Endothelial cell of umbilical vein (primary cell): ENCODE measurements around the gene ADM5. TPM values are rescaled to one million over a fixed set of nuclear protein-coding genes. Genes with fewer than 3 reads are reported as not detected.

ENCODE experiments used
- BruUV-seq: library from RNA; stranded (reverse); fragments of 400-500 nt; replicated peaks from 2 replicates; lab custom pipeline; 2021; lab: Mats Ljungman, UMichigan
- CTCF ChIA-PET: fragments of 300-600, 350-600 bp; sonication (Branson Sonifier 250); formaldehyde crosslinking; loops from one replicate; lab custom pipeline; 2021; ENCODE audit warnings: antibody characterized with exemption, inconsistent platforms; lab: Charles Lee
- POLR2A ChIA-PET: fragments of 300-600, 350-600 bp; sonication (Branson Sonifier 250); formaldehyde crosslinking; loops from one replicate; lab custom pipeline; 2021; ENCODE audit warnings: antibody characterized with exemption, inconsistent platforms; lab: Charles Lee
- DNase-seq: peaks from one replicate; pipeline ENCODE4 v3.0.0-alpha.2; 2011; ENCODE audit warnings: low read depth, low spot score
- FAIRE-seq: peaks from 2 replicates; lab custom pipeline; 2011; peaks lifted over from hg19 to GRCh38; lab: Jason Lieb, UNC
- H2AFZ ChIP-seq: 2 replicates; pipeline ENCODE4 v1.6.0; 2012; ENCODE audit warnings: low read depth, low read length, control low read depth, inconsistent platforms
- H3K27ac ChIP-seq: 2 replicates; pipeline ENCODE4 v1.5.1; 2011; ENCODE audit warnings: low read depth, mild to moderate bottlenecking, control low read depth, low read length, moderate library complexity; ENCODE audit not compliant: insufficient read depth
- H3K27me3 ChIP-seq, 2 experiments: 2 replicates each; pipeline versions ENCODE4 v1.6.0 to v1.6.1; 2011; ENCODE audit warnings: low read length in 2 of 2, mixed read lengths in 1 of 2; ENCODE audit not compliant: control insufficient read depth in 2 of 2, insufficient read depth in 2 of 2
- H3K36me3 ChIP-seq, 2 experiments: 2 replicates in 1 of 2; 3 replicates in 1 of 2; pipeline ENCODE4 v1.5.1; 2011; ENCODE audit warnings: low read length in 2 of 2, mild to moderate bottlenecking in 1 of 2, moderate library complexity in 1 of 2; ENCODE audit not compliant: control insufficient read depth in 2 of 2, insufficient read depth in 2 of 2; ENCODE audit errors: extremely low read depth in 1 of 2
- H3K4me1 ChIP-seq: 3 replicates; pipeline ENCODE4 v1.5.1; 2011; ENCODE audit warnings: mild to moderate bottlenecking, low read length; ENCODE audit not compliant: control insufficient read depth, insufficient read depth; ENCODE audit errors: extremely low read depth
- H3K4me2 ChIP-seq: 2 replicates; pipeline ENCODE4 v1.6.1; 2011; ENCODE audit warnings: low read length, control low read depth, mixed read lengths; ENCODE audit not compliant: insufficient read depth
- H3K4me3 ChIP-seq, 3 experiments: fragments of 200-600 bp in 1 of 3; sonication (generic), shearing (Covaris generic) in 1 of 3; replicated peaks in 1 of 3; 2 replicates each; pipeline ENCODE4 v1.5.1; 2011 to 2016; ENCODE audit warnings: control low read depth in 3 of 3, low read length in 3 of 3, mild to moderate bottlenecking in 2 of 3, inconsistent platforms in 1 of 3, low read depth in 1 of 3, moderate library complexity in 1 of 3; ENCODE audit not compliant: insufficient read depth in 1 of 3
- H3K79me2 ChIP-seq: 2 replicates; pipeline ENCODE4 v1.6.0; 2012; ENCODE audit warnings: low read length, inconsistent platforms; ENCODE audit not compliant: control insufficient read depth, insufficient read depth
- H3K9ac ChIP-seq: replicated peaks from 2 replicates; pipeline ENCODE3; 2011; ENCODE audit warnings: low read length, control low read depth; ENCODE audit not compliant: insufficient read depth; ENCODE audit errors: extremely low read depth
- H3K9me1 ChIP-seq: replicated peaks from 3 replicates; pipeline ENCODE4 v1.6.0; 2011; ENCODE audit warnings: mild to moderate bottlenecking, low read length; ENCODE audit not compliant: control insufficient read depth, insufficient read depth; ENCODE audit errors: extremely low read depth
- H3K9me3 ChIP-seq: replicated peaks from 2 replicates; pipeline ENCODE4 v1.5.1; 2012; ENCODE audit warnings: low read length, inconsistent platforms; ENCODE audit not compliant: control insufficient read depth, insufficient read depth
- H4K20me1 ChIP-seq: replicated peaks from 2 replicates; pipeline ENCODE3; 2011; ENCODE audit warnings: mild to moderate bottlenecking, low read length; ENCODE audit not compliant: control insufficient read depth, insufficient read depth; ENCODE audit errors: extremely low read depth
- EZH2 ChIP-seq: IDR thresholded peaks from 2 replicates; pipeline ENCODE4 v1.6.1; 2012; ENCODE audit warnings: borderline replicate concordance, low read depth, mild to moderate bottlenecking, moderate library complexity, low read length, inconsistent platforms; ENCODE audit not compliant: severe bottlenecking
- GATA2 ChIP-seq: IDR thresholded peaks from 2 replicates; pipeline ENCODE4 v1.7.0; 2011; ENCODE audit warnings: low read depth, mild to moderate bottlenecking, moderate library complexity, mixed read lengths, low read length; ENCODE audit not compliant: insufficient read length, insufficient read depth
- JUN ChIP-seq: IDR thresholded peaks from 2 replicates; pipeline ENCODE4 v1.6.1; 2011; ENCODE audit warnings: borderline replicate concordance, low read depth; ENCODE audit not compliant: insufficient read length, insufficient read depth
- MYC ChIP-seq: IDR thresholded peaks from one replicate; pipeline ENCODE4 v1.6.1; 2011; ENCODE audit warnings: mild to moderate bottlenecking, low read depth, low read length
- POLR2A ChIP-seq: IDR thresholded peaks from 2 replicates; pipeline ENCODE4 v1.6.1; 2012; ENCODE audit warnings: low read depth, mild to moderate bottlenecking, control low read depth, low read length
- POLR2AphosphoS5 ChIP-seq: IDR thresholded peaks from 2 replicates; pipeline ENCODE4 v1.6.1; 2012; ENCODE audit warnings: low read depth, mild to moderate bottlenecking, control low read depth, low read length, moderate library complexity; ENCODE audit not compliant: insufficient read depth
- dilution Hi-C: fragments of 300-500 bp; cut with MboI; formaldehyde crosslinking; loops from one replicate; pipeline ENCODE4 v1.15.0; 2019; ENCODE audit warnings: low sequenced_read_pairs; ENCODE audit not compliant: extremely low pct_ligation_motif_present
- intact Hi-C: fragments of 100-400 bp; cut with micrococcal nuclease; formaldehyde crosslinking; loops from one replicate; pipeline ENCODE4 v1.10.0; 2022
- polyA plus RNA-seq, 4 experiments: library from polyadenylated mRNA; depleted of rRNA in 3 of 4; stranded (reverse) in 3 of 4; unstranded in 1 of 4; fragments of >200 nt; gene quantifications; 2 replicates each; pipeline versions ENCODE4 v1.2.1 to v1.2.3, GENCODE V29; 2011 to 2012; ENCODE audit warnings: missing spikeins in 1 of 4
- total RNA-seq: library from RNA; stranded (reverse); gene quantifications from 2 replicates; pipeline ENCODE4 v1.2.3, GENCODE V29; 2021
- TF ChIP-seq, protein P1 (sequence below): IDR thresholded peaks from 2 replicates; pipeline ENCODE4 v1.6.1; 2011; ENCODE audit not compliant: insufficient read depth, insufficient read length
- TF ChIP-seq, protein P2 (sequence below), 2 donors: IDR thresholded peaks; 1 replicate in 1 of 2; 2 replicates in 1 of 2; pipeline ENCODE4 v1.5.1; 2011; ENCODE audit warnings: low read length in 2 of 2, mild to moderate bottlenecking in 2 of 2, moderate library complexity in 2 of 2, control low read depth in 1 of 2, inconsistent platforms in 1 of 2, low read depth in 1 of 2; ENCODE audit not compliant: insufficient read depth in 1 of 2; ENCODE audit errors: extremely low read depth in 1 of 2

Gene ADM5
- total and polyA plus RNA-seq, 2 donors (not counting 3 experiments of a cell fraction or from before 2014, with no cell fraction given) = 3.3 to 4.4 TPM

DNA sequence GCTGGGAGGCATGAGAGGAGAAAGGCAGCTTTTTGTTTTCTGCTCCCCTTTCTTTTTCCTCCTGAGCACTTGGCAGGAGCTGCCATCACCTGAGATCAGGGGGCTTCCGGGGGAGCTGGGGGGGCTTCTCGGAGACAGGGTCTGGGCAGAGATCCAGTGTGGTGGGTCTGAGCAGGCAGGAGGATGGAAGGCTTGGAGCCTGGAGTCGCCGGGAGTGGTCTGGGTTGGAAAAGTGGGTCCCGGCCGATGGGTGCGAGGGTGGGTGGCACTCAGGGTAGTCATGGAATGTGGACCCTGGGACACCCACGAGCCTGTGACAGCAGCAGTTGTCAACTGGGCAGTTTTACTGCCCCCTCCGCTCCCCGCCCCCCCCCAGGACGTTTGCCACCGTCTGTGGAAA is 2.2 kb upstream of the ADM5 start:
- Histone ChIP-seq H3K4me3 (no peak overlapping the region), H3K27me3 (no peaks in the 10 kb centered on the region)

More for the DNA sequence above, 2.2 kb upstream of the ADM5 start:
- DNase-seq (no peak), FAIRE-seq (no peak)
- no peak overlapping the region for H3K4me2 ChIP-seq
- dilution Hi-C loops = no loop called here
- no peaks in the 10 kb centered on the region for H3K9me1 ChIP-seq
- intact Hi-C loops = loop anchor here (5.0 kb wide), 1 partner anchor 120 kb away; no protein-coding TSS in a partner anchor
- no TSS peak for BruUV-seq
- H3K9ac ChIP-seq = no peak overlapping the region
- H3K27ac ChIP-seq = no peak overlapping the region
- H3K4me1 ChIP-seq = peaks cover 40% of the 10 kb centered on the region
- H3K9me3 ChIP-seq = no peaks in the 10 kb centered on the region
- TF ChIP-seq GATA2 (no peak), JUN (no peak), POLR2AphosphoS5 (no peak), POLR2A (no peak), MYC (no peak), EZH2 (no peak)
- TF ChIP-seq, protein P1, sequence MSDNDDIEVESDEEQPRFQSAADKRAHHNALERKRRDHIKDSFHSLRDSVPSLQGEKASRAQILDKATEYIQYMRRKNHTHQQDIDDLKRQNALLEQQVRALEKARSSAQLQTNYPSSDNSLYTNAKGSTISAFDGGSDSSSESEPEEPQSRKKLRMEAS = no peak
- TF ChIP-seq, protein P2, sequence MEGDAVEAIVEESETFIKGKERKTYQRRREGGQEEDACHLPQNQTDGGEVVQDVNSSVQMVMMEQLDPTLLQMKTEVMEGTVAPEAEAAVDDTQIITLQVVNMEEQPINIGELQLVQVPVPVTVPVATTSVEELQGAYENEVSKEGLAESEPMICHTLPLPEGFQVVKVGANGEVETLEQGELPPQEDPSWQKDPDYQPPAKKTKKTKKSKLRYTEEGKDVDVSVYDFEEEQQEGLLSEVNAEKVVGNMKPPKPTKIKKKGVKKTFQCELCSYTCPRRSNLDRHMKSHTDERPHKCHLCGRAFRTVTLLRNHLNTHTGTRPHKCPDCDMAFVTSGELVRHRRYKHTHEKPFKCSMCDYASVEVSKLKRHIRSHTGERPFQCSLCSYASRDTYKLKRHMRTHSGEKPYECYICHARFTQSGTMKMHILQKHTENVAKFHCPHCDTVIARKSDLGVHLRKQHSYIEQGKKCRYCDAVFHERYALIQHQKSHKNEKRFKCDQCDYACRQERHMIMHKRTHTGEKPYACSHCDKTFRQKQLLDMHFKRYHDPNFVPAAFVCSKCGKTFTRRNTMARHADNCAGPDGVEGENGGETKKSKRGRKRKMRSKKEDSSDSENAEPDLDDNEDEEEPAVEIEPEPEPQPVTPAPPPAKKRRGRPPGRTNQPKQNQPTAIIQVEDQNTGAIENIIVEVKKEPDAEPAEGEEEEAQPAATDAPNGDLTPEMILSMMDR (IDR thresholded peaks at IDR 0.05; ENCODE audit: extremely low read depth in 1 of 2, insufficient read depth in 1 of 2, low read depth in 1 of 2, low read length in 2 of 2) = no peak
- POLR2A ChIA-PET = no interaction called here
- H3K36me3 ChIP-seq = peaks cover 4 to 29% of the 10 kb centered on the region in 2 experiments
- H3K79me2 ChIP-seq = peaks cover 2% of the 10 kb centered on the region
- H2AFZ ChIP-seq = no peak overlapping the region
- H4K20me1 ChIP-seq = no peaks in the 10 kb centered on the region
- CTCF ChIA-PET = no interaction called here
